BLaER1 (cell line): ENCODE measurements around the gene IGLL5.

Experiments used
- H3K27ac ChIP-seq: shearing (Covaris generic); formaldehyde crosslinking; 2 replicates; pipeline ENCODE4 v1.8.1; 2022
- H3K27me3 ChIP-seq: shearing (Covaris generic); formaldehyde crosslinking; 2 replicates; pipeline ENCODE4 v1.8.1; 2022
- H3K36me3 ChIP-seq: shearing (Covaris generic); formaldehyde crosslinking; 2 replicates; pipeline ENCODE4 v1.8.1; 2022
- H3K4me1 ChIP-seq: shearing (Covaris generic); formaldehyde crosslinking; 2 replicates; pipeline ENCODE4 v1.8.1; 2022
- H3K4me2 ChIP-seq: shearing (Covaris generic); formaldehyde crosslinking; 2 replicates; pipeline ENCODE4 v1.8.1; 2022
- H3K4me3 ChIP-seq: shearing (Covaris generic); formaldehyde crosslinking; 2 replicates; pipeline ENCODE4 v1.8.1; 2022
- H3K9ac ChIP-seq: shearing (Covaris generic); formaldehyde crosslinking; 2 replicates; pipeline ENCODE4 v1.8.1; 2022
- H3K9me3 ChIP-seq: shearing (Covaris generic); formaldehyde crosslinking; 2 replicates; pipeline ENCODE4 v1.8.1; 2022
- H4K20me1 ChIP-seq: shearing (Covaris generic); formaldehyde crosslinking; 2 replicates; pipeline ENCODE4 v1.8.1; 2022
- Cebpa-rat ChIP-seq: shearing (Covaris generic); IDR thresholded peaks from 2 replicates; pipeline ENCODE4 v1.8.1; 2022

Gene IGLL5

DNA sequence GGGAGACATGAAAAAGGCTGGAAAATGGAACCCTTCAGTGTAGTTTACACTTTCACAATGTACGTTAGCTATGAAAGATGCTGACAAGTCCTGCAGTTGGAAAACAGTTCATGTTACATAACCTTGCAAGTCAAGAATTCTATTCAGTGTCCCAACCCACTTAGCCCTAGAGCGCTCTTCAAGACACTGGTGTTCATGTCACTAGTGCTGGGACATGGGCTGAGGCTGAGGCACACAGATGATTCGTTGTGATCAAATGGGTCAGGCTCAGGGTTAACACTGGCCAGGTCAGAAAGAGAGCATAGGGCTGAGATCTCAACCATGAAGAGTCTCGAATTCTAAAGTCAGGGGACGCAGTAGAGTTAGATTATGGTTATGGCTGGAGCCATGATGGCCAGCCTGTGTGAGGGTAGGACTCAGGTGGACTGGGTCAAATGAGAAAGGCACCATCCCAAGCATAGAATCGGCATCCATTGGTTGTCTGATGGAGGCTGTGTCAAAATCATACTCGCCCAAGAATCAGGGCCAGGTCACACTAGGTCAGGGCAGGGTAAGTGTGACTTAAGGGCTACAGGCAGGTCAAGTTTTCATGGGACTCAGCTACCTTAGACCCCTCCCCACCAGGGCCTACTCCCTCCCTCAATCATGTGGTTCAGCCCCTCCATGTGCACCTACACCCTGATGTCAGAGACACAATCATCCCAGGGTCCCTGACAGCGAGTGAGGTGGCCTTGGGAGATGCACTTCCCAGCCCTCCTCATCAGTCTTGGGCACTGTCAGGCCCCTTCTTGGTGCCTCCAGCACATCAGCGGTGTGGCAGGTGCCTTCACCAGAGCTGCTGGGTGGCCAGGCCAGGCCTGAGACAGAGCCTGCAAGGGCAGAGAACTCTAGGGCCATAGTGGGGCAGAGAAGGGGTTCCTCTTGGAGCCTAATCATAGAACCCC is 20.2 kb downstream of the IGLL5 start:
- Histone ChIP-seq H3K9me3 (no peaks in the 10 kb centered on the region), H3K4me1 (peaks cover 84% of the 10 kb centered on the region), H4K20me1 (peaks cover 22% of the 10 kb centered on the region), H3K9ac (no peak overlapping the region), H3K4me3 (no peak overlapping the region), H3K27ac (peak overlapping the region; percentile 35; the same call in 1 of the 2 replicates), H3K27me3 (no peaks in the 10 kb centered on the region), H3K36me3 (no peaks in the 10 kb centered on the region), H3K4me2 (no peak overlapping the region; the same call in 1 of the 2 replicates)
- TF ChIP-seq Cebpa-rat: no peak

DNA sequence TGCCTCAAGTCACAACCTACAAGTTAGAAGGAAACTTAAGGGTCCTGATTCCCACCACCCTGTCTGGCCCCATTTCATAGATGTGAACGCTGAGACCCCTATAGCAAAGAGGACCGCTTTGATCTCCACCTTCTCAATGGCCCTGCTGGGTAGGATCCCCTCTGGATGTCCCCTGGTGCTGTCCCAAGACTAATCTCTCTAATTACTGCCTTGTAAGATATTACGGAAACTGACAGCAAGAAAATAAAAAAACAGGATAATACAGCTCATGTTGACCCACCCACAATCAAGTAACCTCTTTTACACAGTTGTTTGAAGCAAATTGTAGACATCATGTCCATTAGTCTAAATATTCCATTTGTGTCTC is 20.9 kb downstream of the IGLL5 start:
- Histone ChIP-seq H3K4me2 (no peak overlapping the region), H3K27me3 (no peaks in the 10 kb centered on the region), H3K4me3 (no peak overlapping the region), H3K9me3 (no peaks in the 10 kb centered on the region), H3K4me1 (peaks cover 84% of the 10 kb centered on the region), H4K20me1 (peaks cover 16% of the 10 kb centered on the region), H3K27ac (peak overlapping the region; percentile 35; the same call in 1 of the 2 replicates), H3K9ac (no peak overlapping the region), H3K36me3 (no peaks in the 10 kb centered on the region)
- TF ChIP-seq Cebpa-rat: no peak

DNA sequence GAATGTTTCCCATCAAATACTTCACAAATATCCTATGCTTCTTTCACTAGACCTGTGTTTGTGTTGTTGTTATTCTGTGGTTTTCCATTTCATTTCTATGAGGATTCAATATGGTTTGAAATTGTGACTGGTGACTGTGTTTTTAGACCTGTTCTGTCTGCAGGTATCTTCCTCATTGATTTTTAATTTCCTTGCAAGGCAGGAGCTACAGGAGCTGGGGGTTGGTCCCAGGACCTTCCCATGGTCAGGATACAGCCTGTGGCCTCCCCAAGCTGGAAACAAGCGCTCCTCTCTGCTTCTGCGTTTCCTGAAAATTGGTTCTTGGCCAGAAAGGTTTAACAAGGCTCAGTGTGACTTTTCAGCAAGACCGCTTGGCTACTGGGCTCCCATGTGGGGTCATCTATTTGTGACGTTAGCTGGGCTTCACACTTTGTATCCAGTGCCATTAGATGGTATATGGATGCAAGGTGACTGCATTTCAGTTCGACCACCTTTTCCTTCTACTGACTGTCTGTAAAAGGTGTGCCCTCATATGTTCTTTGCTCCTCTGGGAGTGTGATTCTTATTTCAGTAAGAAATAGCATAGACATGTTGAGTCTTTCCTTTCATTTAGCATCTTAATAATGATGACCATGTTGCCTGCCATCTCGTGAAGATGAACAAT is 21.5 kb downstream of the IGLL5 start:
- TF ChIP-seq Cebpa-rat: no peak
- Histone ChIP-seq H3K9me3 (no peaks in the 10 kb centered on the region), H3K27me3 (no peaks in the 10 kb centered on the region), H3K4me3 (no peak overlapping the region), H3K27ac (no peak overlapping the region), H4K20me1 (peaks cover 10% of the 10 kb centered on the region), H3K36me3 (no peaks in the 10 kb centered on the region), H3K4me2 (peak overlapping the region; percentile 84), H3K4me1 (peaks cover 84% of the 10 kb centered on the region), H3K9ac (no peak overlapping the region)

GRCh38 chr22:22909605-22910271 is 22.1 kb downstream of the IGLL5 start:
- Histone ChIP-seq H3K4me2 (peak overlapping the region; percentile 84), H3K36me3 (no peaks in the 10 kb centered on the region), H3K4me3 (no peak overlapping the region), H3K27me3 (no peaks in the 10 kb centered on the region), H3K9me3 (no peaks in the 10 kb centered on the region), H3K9ac (no peak overlapping the region; the same call in 1 of the 2 replicates), H3K27ac (peak overlapping the region; percentile 16), H3K4me1 (peaks cover 84% of the 10 kb centered on the region), H4K20me1 (peaks cover 3% of the 10 kb centered on the region; the same call in 1 of the 2 replicates)
- TF ChIP-seq Cebpa-rat: no peak

DNA sequence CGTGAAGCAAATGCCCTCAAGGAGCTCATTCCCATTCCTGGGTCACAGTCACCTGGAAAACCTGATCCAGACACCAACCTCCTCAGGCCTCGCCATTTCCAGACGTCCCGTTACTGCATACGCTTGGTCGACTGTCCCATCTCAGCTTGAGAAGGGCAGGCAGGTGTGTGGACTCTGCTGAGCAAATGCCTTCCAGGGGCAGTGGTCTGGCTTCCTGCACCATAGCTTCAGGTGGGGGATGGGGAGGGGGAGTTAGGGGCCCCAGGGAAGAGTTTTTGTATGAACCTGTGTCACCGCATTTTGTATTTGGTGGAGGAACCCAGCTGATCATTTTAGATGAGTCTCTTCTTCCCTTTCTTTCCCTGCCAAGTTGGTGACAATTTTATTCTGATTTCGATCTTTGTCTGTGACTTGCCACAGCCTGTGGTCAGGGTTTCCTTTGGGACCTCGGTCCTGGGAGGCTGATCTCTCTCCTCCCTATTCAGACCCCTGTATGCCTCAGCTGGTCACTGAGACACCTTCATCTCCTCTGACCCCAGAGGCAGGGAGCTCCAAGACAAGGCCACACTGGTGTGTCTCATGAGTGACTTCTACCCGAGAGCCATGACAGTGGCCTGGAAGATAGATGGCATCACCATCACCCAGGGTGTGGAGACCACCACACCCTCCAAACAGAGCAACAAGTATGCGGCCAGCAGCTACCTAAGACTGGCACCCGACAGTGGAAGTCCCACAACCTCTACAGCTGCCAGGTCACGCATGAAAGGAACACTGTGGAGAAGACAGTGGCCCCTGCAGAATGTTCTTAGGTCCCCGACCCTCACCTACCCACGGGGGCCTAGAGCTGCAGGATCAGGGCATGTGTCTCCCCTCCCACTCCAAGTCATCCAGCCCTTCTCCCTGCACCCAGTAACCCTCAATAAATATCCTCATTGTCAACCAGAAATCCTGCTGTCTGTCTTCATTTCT is 22.9 kb downstream of the IGLL5 start:
- Histone ChIP-seq H3K9ac (peak overlapping the region; percentile 9; the same call in 1 of the 2 replicates), H3K27ac (peak overlapping the region; percentile 16), H3K27me3 (no peaks in the 10 kb centered on the region)

GRCh38 chr22:22911327-22912134 is 23.9 kb downstream of the IGLL5 start:
- H4K20me1 ChIP-seq: no peaks in the 10 kb centered on the region; the same call in 1 of the 2 replicates
- H3K4me1 ChIP-seq: peaks cover 93% of the 10 kb centered on the region
- 0 out of 2 replicates have a peak overlapping the region, but pooled peaks have one; percentile 1 for H3K9ac ChIP-seq
- peak overlapping the region; percentile 84 for H3K4me2 ChIP-seq
- no peak overlapping the region for H3K4me3 ChIP-seq
- no peaks in the 10 kb centered on the region for H3K27me3 ChIP-seq
- H3K27ac ChIP-seq: peak overlapping the region; percentile 16; the same call in 1 of the 2 replicates
- no peaks in the 10 kb centered on the region for H3K9me3 ChIP-seq
- TF ChIP-seq Cebpa-rat: no peak
- H3K36me3 ChIP-seq: no peaks in the 10 kb centered on the region

More for the DNA sequence above, 22.9 kb downstream of the IGLL5 start:
- Histone ChIP-seq H4K20me1 (no peaks in the 10 kb centered on the region; the same call in 1 of the 2 replicates), H3K4me2 (peak overlapping the region; percentile 84), H3K36me3 (no peaks in the 10 kb centered on the region), H3K4me1 (peaks cover 86% of the 10 kb centered on the region), H3K9me3 (no peaks in the 10 kb centered on the region), H3K4me3 (no peak overlapping the region)
- no peak for TF ChIP-seq Cebpa-rat

DNA sequence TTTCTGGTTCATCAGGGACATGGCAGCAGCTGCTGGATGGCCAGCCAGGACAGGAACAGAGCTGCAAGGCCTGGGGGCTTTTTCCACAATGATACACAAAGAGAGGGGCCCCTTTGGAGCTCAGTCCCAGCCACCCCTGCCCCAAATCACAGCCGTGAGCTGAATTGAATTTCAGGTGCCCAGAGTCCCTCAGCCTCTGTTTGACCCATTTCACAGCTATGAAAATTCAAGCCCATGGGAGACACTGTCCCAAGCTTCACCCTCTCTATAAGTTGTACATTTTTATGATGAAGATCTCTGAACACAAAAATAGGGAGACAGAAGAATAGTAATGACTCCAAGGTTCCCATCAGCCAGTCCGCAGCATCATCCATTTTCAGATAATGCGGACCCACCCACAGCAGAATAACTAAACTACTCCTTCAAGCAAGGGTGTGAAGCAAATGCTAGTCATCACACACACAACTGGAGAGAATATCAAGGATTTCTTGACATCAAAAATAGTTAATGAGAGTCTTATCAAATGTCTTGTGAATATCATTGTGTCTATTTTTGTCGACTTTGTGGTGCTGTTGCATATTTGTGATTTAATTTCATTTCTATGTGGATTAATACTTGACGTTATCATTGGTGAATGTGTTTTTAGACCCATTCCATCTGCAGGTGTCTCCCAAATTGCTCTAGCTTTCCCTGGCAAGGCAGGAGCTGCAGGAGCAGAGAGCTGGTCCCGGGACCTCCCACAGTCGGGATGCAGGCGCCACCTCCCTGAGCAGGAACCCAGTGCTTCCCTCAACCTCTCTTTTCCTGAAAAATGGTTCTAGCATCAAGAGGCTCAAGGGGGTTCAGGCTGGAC is 24.7 kb downstream of the IGLL5 start:
- Histone ChIP-seq H3K9me3 (no peaks in the 10 kb centered on the region), H4K20me1 (no peaks in the 10 kb centered on the region; the same call in 1 of the 2 replicates), H3K9ac (no peak overlapping the region), H3K27ac (peak overlapping the region; percentile 84; the same call in 1 of the 2 replicates), H3K36me3 (no peaks in the 10 kb centered on the region), H3K4me2 (peak overlapping the region; percentile 86), H3K27me3 (no peaks in the 10 kb centered on the region), H3K4me3 (no peak overlapping the region), H3K4me1 (peaks cover 92% of the 10 kb centered on the region)
- TF ChIP-seq Cebpa-rat: no peak
